ENCODE results near the gene CYBB.

Gene CYBB

GRCh38 chrX:37786624-37787422 lies 7.0 kb downstream of the CYBB start:
- no peak for DNase-seq

- DNase-seq, result no peak
Measured at GRCh38 chrX:37787423-37787869, 7.6 kb downstream of the CYBB start.

GRCh38 chrX:37796310-37796709 lies 16.5 kb downstream of the CYBB start:
- DNase-seq, result no peak

GRCh38 chrX:37796805-37797204 lies 16.9 kb downstream of the CYBB start:
- DNase-seq, result no peak

GRCh38 chrX:37799936-37800335 lies 20.1 kb downstream of the CYBB start:
- DNase-seq, result no peak

GRCh38 chrX:37800717-37801116 lies 20.9 kb downstream of the CYBB start:
- DNase-seq, result no peak

- no peak for DNase-seq
Measured at GRCh38 chrX:37802028-37802427, 22.2 kb downstream of the CYBB start.

- DNase-seq, result no peak
Measured at GRCh38 chrX:37803057-37803456, 23.2 kb downstream of the CYBB start.

GRCh38 chrX:37809970-37810369 lies 30.1 kb downstream of the CYBB start:
- no peak for DNase-seq

- DNase-seq, result no peak
Measured at GRCh38 chrX:37812110-37812509, 32.3 kb downstream of the CYBB start.

GRCh38 chrX:37813570-37813969 lies 33.7 kb downstream of the CYBB start:
- no peak for DNase-seq

GRCh38 chrX:37815366-37815765 lies 35.5 kb downstream of the CYBB start:
- no peak for DNase-seq

- DNase-seq, result no peak
Measured at GRCh38 chrX:37816766-37817165, 36.9 kb downstream of the CYBB start.

GRCh38 chrX:37817176-37817575 lies 37.3 kb downstream of the CYBB start:
- DNase-seq, result no peak

GRCh38 chrX:37817579-37817978 lies 37.7 kb downstream of the CYBB start:
- no peak for DNase-seq

- DNase-seq, result no peak
Measured at GRCh38 chrX:37818031-37818430, 38.2 kb downstream of the CYBB start.

- DNase-seq, result no peak
Measured at GRCh38 chrX:37820646-37821045, 40.8 kb downstream of the CYBB start.

- no peak for DNase-seq
Measured at GRCh38 chrX:37824491-37825214, 44.8 kb downstream of the CYBB start.

- no peak for DNase-seq
Measured at GRCh38 chrX:37825215-37825842, 45.5 kb downstream of the CYBB start.

- no peak for DNase-seq
Measured at GRCh38 chrX:37829721-37830120, 49.9 kb downstream of the CYBB start.

- no peak for DNase-seq
Measured at GRCh38 chrX:37830371-37830770, 50.5 kb downstream of the CYBB start.

- no peak for DNase-seq
Measured at GRCh38 chrX:37834937-37835336, 55.1 kb downstream of the CYBB start.

GRCh38 chrX:37840931-37841330 lies 61.1 kb downstream of the CYBB start:
- no peak for DNase-seq

- no peak for DNase-seq
Measured at GRCh38 chrX:37844622-37845021, 64.8 kb downstream of the CYBB start.

Measured in cortex of kidney (tissue), 1 donor.